Mesenchymal stem cell (in vitro differentiated cells and primary cell): ENCODE data around the gene F8.

Source experiments
- DNase-seq: peaks from one replicate; pipeline ENCODE4 v3.0.0-alpha.2; 2013
- H2AFZ ChIP-seq: one replicate; pipeline ENCODE4 v1.6.1; 2013; ENCODE audit warnings: low read depth, mild to moderate bottlenecking, control low read depth, inconsistent platforms, low read length, moderate library complexity
- H2AK5ac ChIP-seq: 2 replicates; pipeline ENCODE4 v1.6.1; 2013; ENCODE audit warnings: low read length, moderate library complexity, mild to moderate bottlenecking, inconsistent platforms; ENCODE audit not compliant: severe bottlenecking
- H2BK120ac ChIP-seq: one replicate; pipeline ENCODE4 v1.6.1; 2013; ENCODE audit warnings: low read depth, mild to moderate bottlenecking, inconsistent platforms, low read length, moderate library complexity
- H2BK12ac ChIP-seq, 2 experiments: one replicate each; pipeline ENCODE4 v1.6.1; 2013; ENCODE audit warnings: inconsistent platforms in 2 of 2, low read length in 2 of 2, mild to moderate bottlenecking in 2 of 2, moderate library complexity in 2 of 2, control low read depth in 1 of 2
- H2BK15ac ChIP-seq: one replicate; pipeline ENCODE4 v1.6.1; 2013; ENCODE audit warnings: mild to moderate bottlenecking, low read depth, inconsistent platforms; ENCODE audit not compliant: poor library complexity, severe bottlenecking
- H2BK5ac ChIP-seq: 2 replicates; pipeline ENCODE4 v1.6.1; 2013; ENCODE audit warnings: low read depth, mild to moderate bottlenecking, low read length, control low read depth, inconsistent platforms; ENCODE audit not compliant: poor library complexity, severe bottlenecking
- H3K14ac ChIP-seq, 2 experiments: one replicate each; pipeline ENCODE4 v1.6.1; 2013; ENCODE audit warnings: inconsistent platforms in 2 of 2, low read length in 2 of 2, control low read depth in 1 of 2, mild to moderate bottlenecking in 1 of 2, moderate library complexity in 1 of 2
- H3K18ac ChIP-seq, 2 experiments: one replicate each; pipeline ENCODE4 v1.6.1; 2013; ENCODE audit warnings: inconsistent platforms in 2 of 2, low read length in 2 of 2, control low read depth in 1 of 2, low read depth in 1 of 2, mild to moderate bottlenecking in 1 of 2
- H3K23ac ChIP-seq, 2 experiments: one replicate each; pipeline ENCODE4 v1.6.1; 2013; ENCODE audit warnings: inconsistent platforms in 2 of 2, low read length in 2 of 2, mild to moderate bottlenecking in 2 of 2, moderate library complexity in 2 of 2, control low read depth in 1 of 2
- H3K27ac ChIP-seq: 2 replicates; pipeline ENCODE4 v1.5.1; 2013; ENCODE audit warnings: mild to moderate bottlenecking, moderate library complexity, low read length, control low read depth, inconsistent platforms; ENCODE audit not compliant: poor library complexity, severe bottlenecking
- H3K27me3 ChIP-seq, 2 experiments: 2 replicates each; pipeline versions ENCODE4 v1.6.1 to v1.7.0; 2013; ENCODE audit warnings: low read length in 2 of 2, mild to moderate bottlenecking in 2 of 2, moderate library complexity in 2 of 2, control low read depth in 1 of 2, inconsistent platforms in 1 of 2; ENCODE audit not compliant: control insufficient read depth in 1 of 2, insufficient read depth in 1 of 2
- H3K36me3 ChIP-seq, 2 experiments: 2 replicates each; pipeline versions ENCODE4 v1.6.1 to v1.7.0; 2013; ENCODE audit warnings: low read length in 2 of 2, control low read depth in 1 of 2, inconsistent platforms in 1 of 2, low read depth in 1 of 2, mild to moderate bottlenecking in 1 of 2; ENCODE audit not compliant: insufficient read depth in 2 of 2, control insufficient read depth in 1 of 2
- H3K4ac ChIP-seq, 2 experiments: one replicate each; pipeline ENCODE4 v1.6.1; 2013; ENCODE audit warnings: inconsistent platforms in 2 of 2, low read length in 2 of 2, mild to moderate bottlenecking in 2 of 2, moderate library complexity in 2 of 2, control low read depth in 1 of 2, low read depth in 1 of 2
- H3K4me1 ChIP-seq: 2 replicates; pipeline ENCODE4 v1.6.1; 2013; ENCODE audit warnings: low read depth, low read length, control low read depth; ENCODE audit not compliant: control insufficient read depth, insufficient read depth
- H3K4me2 ChIP-seq: 2 replicates; pipeline ENCODE4 v1.6.1; 2013; ENCODE audit warnings: low read length, mild to moderate bottlenecking, inconsistent platforms; ENCODE audit not compliant: poor library complexity, severe bottlenecking
- H3K4me3 ChIP-seq, 2 experiments: 2 replicates each; pipeline versions ENCODE4 v1.5.1 to v1.7.0; 2013; ENCODE audit warnings: low read length in 2 of 2, mild to moderate bottlenecking in 2 of 2, control low read depth in 1 of 2, low read depth in 1 of 2; ENCODE audit not compliant: insufficient read depth in 1 of 2
- H3K79me1 ChIP-seq: replicated peaks from 2 replicates; pipeline ENCODE4 v1.6.1; 2013; ENCODE audit warnings: mild to moderate bottlenecking, control low read depth, low read length, inconsistent platforms; ENCODE audit not compliant: poor library complexity, severe bottlenecking
- H3K9ac ChIP-seq: 2 replicates; pipeline ENCODE4 v1.7.0; 2013; ENCODE audit warnings: mild to moderate bottlenecking, low read length, moderate library complexity
- H3K9me3 ChIP-seq: 2 replicates; pipeline ENCODE4 v1.7.0; 2013; ENCODE audit warnings: mild to moderate bottlenecking, low read length; ENCODE audit not compliant: control insufficient read depth
- H4K8ac ChIP-seq: one replicate; pipeline ENCODE4 v1.6.1; 2013; ENCODE audit warnings: inconsistent platforms, mild to moderate bottlenecking, low read length, moderate library complexity
- H4K91ac ChIP-seq: one replicate; pipeline ENCODE4 v1.6.1; 2013; ENCODE audit warnings: mild to moderate bottlenecking, low read length, inconsistent platforms
- WGBS: methylation state at CpG from one replicate; pipeline ENCODE4 v1.1.7; 2013; ENCODE audit warnings: mixed read lengths; 5-methylcytosine and 5-hydroxymethylcytosine counted together

The F8 gene

GRCh38 chrX:154991039-154991438 lies 31.5 kb downstream of the F8 start:
- Histone ChIP-seq H3K4me1 (no peaks in the 10 kb centered on the region), H3K9ac (no peak overlapping the region), H3K23ac (no peak overlapping the region), H2AK5ac (no peak overlapping the region), H2BK15ac (no peak overlapping the region), H4K8ac (no peak overlapping the region), H2AFZ (no peak overlapping the region), H2BK12ac (no peak overlapping the region), H3K36me3 (no peaks in the 10 kb centered on the region), H3K18ac (no peak overlapping the region), H3K14ac (no peak overlapping the region), H3K27ac (no peak overlapping the region), H3K4me3 (no peak overlapping the region), H3K79me1 (no peaks in the 10 kb centered on the region), H4K91ac (no peak overlapping the region), H2BK5ac (no peak overlapping the region), H3K9me3 (peaks cover 8% of the 10 kb centered on the region), H3K4me2 (no peak overlapping the region), H2BK120ac (no peak overlapping the region), H3K4ac (no peak overlapping the region), H3K27me3 (no peaks in the 10 kb centered on the region)
- no peak for DNase-seq
- WGBS = no CpG with 5 or more reads among the region's 3 CpGs

- Histone ChIP-seq H2BK12ac (no peak overlapping the region), H2AFZ (no peak overlapping the region), H3K14ac (no peak overlapping the region), H4K8ac (no peak overlapping the region), H3K4me2 (no peak overlapping the region), H3K36me3 (no peaks in the 10 kb centered on the region), H3K18ac (no peak overlapping the region), H2AK5ac (no peak overlapping the region), H3K9me3 (peaks cover 8% of the 10 kb centered on the region), H3K4ac (no peak overlapping the region), H4K91ac (no peak overlapping the region), H3K9ac (no peak overlapping the region), H3K27ac (no peak overlapping the region), H3K4me3 (no peak overlapping the region), H2BK15ac (no peak overlapping the region), H2BK5ac (no peak overlapping the region), H3K79me1 (no peaks in the 10 kb centered on the region), H3K4me1 (no peaks in the 10 kb centered on the region), H3K23ac (no peak overlapping the region), H3K27me3 (no peaks in the 10 kb centered on the region), H2BK120ac (no peak overlapping the region)
- no peak for DNase-seq
- 67% methylated on average over 3 of the region's 3 CpGs for WGBS
Observed at GRCh38 chrX:154990496-154990895, 32.0 kb downstream of the F8 start.

- no peak for DNase-seq
- Histone ChIP-seq H2AFZ (no peak overlapping the region), H4K8ac (no peak overlapping the region), H3K4me2 (no peak overlapping the region), H2AK5ac (no peak overlapping the region), H3K27ac (no peak overlapping the region), H3K27me3 (no peaks in the 10 kb centered on the region), H3K79me1 (no peaks in the 10 kb centered on the region), H3K9ac (no peak overlapping the region), H3K4me1 (no peaks in the 10 kb centered on the region), H4K91ac (no peak overlapping the region), H3K4me3 (no peak overlapping the region), H3K18ac (no peak overlapping the region), H3K9me3 (peaks cover 8% of the 10 kb centered on the region), H3K4ac (no peak overlapping the region), H2BK12ac (no peak overlapping the region), H2BK120ac (no peak overlapping the region), H2BK15ac (no peak overlapping the region), H3K36me3 (no peaks in the 10 kb centered on the region), H3K14ac (no peak overlapping the region), H2BK5ac (no peak overlapping the region), H3K23ac (no peak overlapping the region)
- WGBS = no CpG with 5 or more reads among the region's 3 CpGs
Observed at GRCh38 chrX:154988719-154989118, 33.8 kb downstream of the F8 start.

DNA sequence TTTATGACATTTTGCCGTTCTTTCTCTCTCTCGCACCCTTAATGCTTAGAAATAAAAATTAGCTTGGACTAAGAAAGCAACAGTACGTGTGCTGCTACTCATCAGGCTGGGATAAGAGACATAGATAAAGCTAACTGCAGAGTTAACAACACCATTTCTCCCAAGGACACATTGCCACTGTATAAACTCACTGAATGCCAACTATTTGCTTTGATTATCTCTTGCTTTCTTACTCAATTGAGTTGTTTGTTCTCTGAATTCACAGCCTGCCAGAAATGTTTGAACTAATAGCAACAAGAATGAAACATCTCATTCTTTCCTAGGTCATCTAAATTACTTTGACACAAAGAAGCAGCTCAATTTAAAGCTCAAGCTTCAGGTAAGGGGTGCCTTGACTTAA lies 34.6 kb downstream of the F8 start:
- Histone ChIP-seq H2AFZ (no peak overlapping the region), H2BK15ac (no peak overlapping the region), H4K8ac (no peak overlapping the region), H3K4me2 (no peak overlapping the region), H2BK5ac (no peak overlapping the region), H2BK12ac (no peak overlapping the region), H3K27ac (no peak overlapping the region), H3K4ac (no peak overlapping the region), H3K23ac (no peak overlapping the region), H3K27me3 (no peaks in the 10 kb centered on the region), H2BK120ac (no peak overlapping the region), H3K9ac (no peak overlapping the region), H3K18ac (no peak overlapping the region), H3K9me3 (peaks cover 8% of the 10 kb centered on the region), H3K79me1 (no peaks in the 10 kb centered on the region), H3K4me3 (no peak overlapping the region), H3K4me1 (no peaks in the 10 kb centered on the region), H3K36me3 (no peaks in the 10 kb centered on the region), H3K14ac (no peak overlapping the region), H4K91ac (no peak overlapping the region), H2AK5ac (no peak overlapping the region)
- DNase-seq = no peak
- WGBS = 73% methylated on average over 1 of the region's 3 CpGs
